Umbilical cord (tissue), 2 donors: ENCODE results near the gene MED23. TPM values are rescaled to one million over a fixed set of nuclear protein-coding genes. Genes with fewer than 3 reads are reported as not detected.
"Not testable (repeated sequence)": the region's sequence is repeated elsewhere in the genome, so short reads cannot be mapped to it uniquely, and the experiment has no call there.

ENCODE experiments used
- DNase-seq: peaks from one replicate; pipeline ENCODE4 v3.0.0-alpha.2; 2015; ENCODE audit warnings: low spot score
- total RNA-seq: library from RNA; depleted of rRNA; stranded (reverse); fragments of >200 nt; gene quantifications from one replicate; pipeline ENCODE4 v1.2.3, GENCODE V29; 2014; ENCODE audit warnings: low replicate concordance; ENCODE audit not compliant: insufficient read depth

The MED23 gene
- total RNA-seq, 1 donor from 2014 or later: 72.9 TPM

DNA sequence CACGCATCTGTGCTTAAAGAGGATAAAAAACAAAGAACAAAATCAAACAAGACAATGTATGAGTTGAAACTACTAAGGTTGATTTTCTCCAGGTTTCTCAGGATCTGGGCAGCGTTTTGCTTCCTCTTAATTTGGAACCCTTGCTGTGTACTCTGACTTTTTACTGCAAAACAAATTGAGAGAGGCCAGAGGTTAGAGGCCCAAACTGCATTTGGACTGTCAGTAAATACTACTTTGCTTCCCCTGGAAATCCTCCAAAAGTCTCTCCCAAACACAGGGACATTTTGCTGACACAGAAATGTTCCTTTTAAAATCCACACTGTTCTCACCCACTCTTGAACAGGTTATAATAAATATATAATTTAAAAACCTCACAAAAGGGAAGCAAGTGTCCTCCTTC lies 53.9 kb downstream of the MED23 start:
- no peak for DNase-seq

DNA sequence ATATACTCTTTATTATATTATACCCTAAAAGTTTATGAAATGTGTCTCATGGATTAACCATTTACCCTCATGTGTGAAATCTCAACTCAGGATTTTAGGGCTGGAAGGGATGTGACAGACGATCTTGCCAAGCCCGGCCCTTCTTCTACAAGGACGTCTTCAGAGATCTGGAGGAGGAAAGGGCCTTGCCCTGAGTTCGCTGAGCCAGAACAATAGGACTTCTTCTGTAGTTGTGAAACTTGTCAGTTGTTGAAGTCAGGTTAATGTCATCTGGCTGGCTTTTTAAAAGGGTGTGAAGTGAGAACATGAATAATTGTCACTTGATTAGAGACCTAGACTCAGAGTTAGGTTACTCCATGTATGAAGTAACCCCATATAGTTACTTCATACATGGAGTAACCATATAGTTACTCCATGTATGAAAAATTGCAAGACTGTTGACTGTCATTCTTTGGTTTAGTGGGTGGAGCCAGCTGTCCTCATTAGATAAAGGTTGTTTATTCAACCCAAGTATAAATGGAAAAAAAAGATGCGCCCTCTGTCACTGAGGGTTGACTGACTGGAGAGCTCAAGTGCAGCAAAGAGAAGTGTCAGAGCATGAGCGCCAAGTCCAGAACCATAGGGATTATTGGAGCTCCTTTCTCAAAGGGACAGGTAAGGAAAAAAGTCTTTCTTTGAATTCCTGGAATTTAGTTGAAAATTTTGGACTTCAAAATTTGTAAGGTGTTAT lies 55.2 kb downstream of the MED23 start, which contains the start of gene ARG1:
Gene ARG1 (plus strand): TSS at position 541 of the 730 bp plus-strand sequence. CDS start 57 bp downstream, at position 598.
- DNase-seq: no peak

DNA sequence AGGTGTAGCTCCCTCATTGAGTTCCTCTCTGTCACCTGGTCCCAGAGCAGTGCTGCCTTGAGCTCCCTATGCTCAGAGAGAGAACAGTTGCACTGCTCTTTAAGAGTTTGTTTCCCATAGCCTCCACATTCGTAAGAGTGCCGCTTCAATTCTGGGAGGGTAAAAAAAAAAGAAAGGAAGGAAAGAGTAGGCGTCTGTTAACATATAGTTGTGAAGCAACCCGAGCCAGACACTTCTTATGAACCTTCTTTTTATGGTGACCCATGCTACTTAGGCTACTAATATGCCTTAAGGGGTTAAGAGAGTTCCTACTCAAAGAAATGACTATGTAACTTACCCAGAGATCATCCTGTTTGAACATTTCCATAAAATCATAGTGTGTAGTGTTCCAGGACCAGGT lies 59.3 kb downstream of the MED23 start:
- DNase-seq: no peak

- no peak for DNase-seq
Observed at GRCh38 chr6:131565056-131565455, 63.0 kb downstream of the MED23 start.

DNA sequence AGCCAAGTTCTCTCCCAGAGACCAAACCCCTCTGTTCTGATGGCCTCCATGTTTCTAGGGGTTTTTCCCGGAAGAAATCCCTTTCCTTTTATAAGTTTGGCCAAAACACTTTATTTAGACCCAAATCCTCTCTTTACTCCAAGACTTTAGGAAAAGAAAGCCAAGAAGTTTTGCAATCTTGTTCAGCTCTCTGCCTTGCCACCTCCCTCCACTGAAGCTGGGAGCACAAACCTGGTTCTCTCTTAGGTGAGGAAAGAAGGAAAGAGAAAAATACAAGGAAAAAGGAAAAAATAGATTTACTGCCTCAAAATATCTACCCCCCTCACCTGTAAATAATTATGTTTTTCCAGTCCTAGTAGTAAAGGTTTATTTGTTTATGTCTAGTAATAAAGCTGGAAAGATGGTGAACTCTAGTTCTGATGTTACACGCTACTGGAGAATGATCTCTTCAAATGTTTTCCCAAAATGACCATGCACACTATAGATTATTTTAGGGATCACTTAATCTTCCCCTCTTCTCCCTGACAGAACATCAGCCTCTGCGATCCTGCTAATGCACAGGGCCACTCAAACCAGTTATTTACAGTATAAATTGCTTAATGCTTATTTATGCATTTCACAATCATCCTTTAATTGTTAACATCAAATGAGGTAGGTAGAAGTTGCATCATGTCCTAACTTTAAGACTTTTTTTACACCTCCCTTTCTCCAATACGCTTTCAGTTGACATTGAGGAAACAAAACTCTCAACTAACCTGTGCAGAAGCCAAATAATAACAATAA lies 65.9 kb downstream of the MED23 start:
- no peak for DNase-seq

DNA sequence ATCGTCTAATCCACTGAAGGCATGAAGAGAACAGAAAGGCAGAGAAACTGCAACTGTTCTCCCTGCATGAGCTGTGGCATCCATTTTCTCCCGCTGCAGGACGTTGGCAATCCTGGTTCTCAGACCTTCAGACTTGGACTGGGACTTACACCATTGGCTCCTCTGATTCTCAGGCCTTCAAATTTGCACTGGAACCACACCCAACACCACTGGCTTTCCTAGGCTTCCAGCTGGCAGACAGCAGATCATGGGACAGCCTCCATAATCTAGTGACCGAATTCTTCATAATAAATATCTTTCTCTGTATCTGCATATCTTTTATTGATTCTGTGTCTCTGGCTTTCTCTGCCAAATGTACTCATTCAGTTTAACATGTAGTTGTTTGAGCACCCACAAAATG lies 69.1 kb downstream of the MED23 start:
- DNase-seq: no peak

GRCh38 chr6:131555992-131556391 lies 72.0 kb downstream of the MED23 start:
- no peak for DNase-seq

DNA sequence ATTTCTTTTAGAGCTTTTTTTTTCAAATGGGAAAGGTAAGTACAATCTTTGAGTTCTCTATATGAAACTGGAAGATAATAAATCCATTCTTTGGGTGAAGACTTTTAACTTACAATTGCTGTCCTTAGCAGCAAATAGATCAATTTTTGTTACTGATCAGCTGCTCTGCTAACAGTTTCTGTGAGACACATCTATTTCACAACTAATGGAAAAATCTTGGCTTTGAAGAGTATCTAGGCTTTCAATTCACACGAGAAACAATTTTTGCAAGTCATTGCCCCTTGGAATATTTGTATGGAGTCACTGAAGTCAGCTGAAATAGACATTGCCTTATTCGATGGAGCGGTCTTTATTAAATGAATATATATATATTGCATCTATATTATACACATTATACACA lies 75.5 kb downstream of the MED23 start:
- DNase-seq: no peak

DNA sequence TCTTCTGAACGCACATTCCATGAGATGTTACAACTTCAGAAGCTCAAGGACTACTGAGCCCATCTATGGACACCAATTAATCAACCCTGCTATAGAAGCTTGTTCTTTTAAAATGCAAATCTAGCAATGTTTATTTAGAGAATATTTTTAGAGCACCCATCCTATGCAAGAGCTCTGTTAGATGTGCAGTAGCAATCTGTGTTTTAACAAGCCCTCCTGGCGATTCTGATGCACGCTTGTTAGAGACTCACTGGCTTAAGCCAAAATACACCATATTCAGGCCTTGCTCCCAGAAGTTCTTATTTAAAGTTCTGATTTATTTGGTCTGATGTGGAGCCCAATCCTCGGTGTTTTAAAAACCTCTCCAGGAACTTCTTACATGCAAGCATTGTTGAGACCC lies 76.1 kb downstream of the MED23 start:
- no peak for DNase-seq

DNA sequence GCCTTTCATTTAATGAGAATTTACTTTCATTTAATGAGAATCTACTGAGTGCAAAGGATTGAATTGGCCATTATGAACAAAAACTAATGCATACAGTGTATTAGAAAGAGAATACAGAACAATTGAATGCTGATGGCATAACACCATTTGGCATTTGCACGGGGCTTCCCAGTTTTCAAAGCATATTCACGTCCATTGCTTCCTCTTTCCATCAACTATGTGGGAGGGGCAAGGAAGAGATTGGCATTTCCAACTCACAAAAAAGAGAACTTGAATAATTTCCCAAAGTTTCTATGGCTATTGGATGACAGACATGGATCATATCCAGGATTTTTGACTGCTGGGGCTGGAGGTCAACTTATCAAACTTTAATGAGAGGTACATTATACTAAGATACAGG lies 78.2 kb downstream of the MED23 start:
- DNase-seq: no peak

DNA sequence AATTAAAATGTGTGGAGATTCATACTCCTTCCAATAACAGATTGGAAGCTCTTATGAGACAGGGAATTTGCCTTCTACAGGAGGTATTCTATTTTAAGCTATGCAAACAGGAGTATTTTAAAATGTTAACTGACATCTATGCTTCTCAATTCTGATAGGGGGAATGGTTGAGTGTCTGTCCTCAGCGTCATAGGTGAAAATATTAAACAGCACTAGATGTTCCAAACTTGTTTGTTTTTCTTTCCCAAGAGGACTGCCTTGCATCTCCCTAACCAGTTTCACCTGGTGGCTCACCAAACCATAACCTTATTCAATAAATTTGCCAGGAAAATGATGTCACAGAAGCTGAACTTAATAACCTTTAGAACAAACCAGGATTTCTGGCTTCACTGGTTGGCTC lies 79.6 kb downstream of the MED23 start:
- DNase-seq: no peak

- no peak for DNase-seq
Observed at GRCh38 chr6:131547488-131547887, 80.6 kb downstream of the MED23 start.

DNA sequence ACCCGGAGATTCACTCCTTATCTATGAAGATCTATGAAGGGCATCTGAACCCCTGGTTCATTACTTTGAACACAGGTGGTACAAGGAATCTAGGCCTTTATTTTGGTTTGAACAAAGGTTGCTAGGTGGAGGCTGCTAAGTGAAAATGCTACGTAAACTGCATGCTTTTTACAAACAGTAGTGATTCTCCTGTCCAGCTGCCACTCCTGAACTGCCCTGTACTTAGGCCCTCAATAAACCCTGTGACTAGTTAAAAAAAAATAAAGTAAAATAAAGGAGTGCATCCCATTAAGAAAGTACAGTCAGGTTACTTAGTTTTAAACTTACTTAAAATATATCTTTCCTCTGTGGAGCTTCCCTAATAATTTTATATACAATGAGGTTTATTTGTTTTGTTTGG lies 82.7 kb downstream of the MED23 start:
- no peak for DNase-seq

DNA sequence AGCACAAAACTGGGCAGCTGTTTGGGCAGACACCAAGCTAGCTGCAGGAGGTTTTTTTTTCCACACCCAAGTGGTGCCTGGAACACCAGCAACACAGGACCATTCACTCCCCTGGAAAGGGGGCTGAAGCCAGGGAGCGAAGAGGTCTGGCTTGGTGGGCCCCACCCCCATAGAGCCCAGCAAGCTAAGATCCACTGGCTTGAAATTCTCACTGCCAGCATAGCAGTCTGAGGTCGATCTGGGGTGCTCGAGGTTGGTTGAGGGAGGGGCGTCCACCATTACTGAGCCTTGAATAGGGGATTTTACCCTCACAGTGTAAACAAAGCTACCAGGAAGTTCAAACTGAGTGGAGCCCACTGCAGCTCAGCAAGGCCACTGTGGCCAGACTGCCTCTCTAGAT lies 89.4 kb downstream of the MED23 start:
- DNase-seq: not testable (repeated sequence)

- no peak for DNase-seq
Observed at GRCh38 chr6:131532580-131533039, 95.4 kb downstream of the MED23 start.

DNA sequence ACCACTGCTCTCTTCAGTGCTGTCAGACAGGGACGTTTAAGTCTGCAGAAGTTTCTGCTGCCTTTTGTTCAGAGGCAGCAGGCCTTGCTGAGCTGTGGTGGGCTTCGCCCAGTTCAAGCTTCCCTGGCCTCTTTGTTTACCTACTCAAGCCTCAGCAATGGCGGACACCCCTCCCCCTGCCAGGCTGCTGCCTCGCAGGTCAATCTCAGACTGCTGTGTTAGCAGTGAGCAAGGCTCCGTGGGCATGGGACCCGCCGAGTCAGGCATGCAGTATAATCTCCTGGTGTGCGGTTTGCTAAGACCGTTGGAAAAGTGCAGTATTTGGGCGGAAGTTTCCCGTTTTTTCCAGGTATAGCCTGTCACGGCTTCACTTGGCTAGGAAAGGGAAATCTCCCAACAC lies 96.4 kb downstream of the MED23 start:
- DNase-seq: not testable (repeated sequence)

DNA sequence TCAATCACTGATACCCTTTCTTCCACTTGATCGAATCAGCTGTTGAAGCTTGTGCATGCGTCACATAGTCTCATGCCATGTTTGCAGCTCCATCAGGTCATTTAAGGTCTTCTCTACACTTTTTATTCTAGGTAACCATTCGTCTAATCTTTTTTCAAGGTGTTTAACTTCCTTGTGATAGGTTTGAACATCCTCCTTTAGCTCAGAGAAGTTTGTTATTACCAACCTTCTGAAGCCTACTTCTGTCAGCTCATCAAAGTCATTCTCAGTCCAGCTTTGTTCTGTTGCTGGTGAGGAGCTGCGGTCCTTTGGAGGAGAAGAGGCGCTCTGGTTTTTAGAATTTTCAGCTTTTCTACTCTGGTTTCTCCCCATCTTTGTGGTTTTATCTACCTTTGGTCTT lies 97.1 kb downstream of the MED23 start:
- not testable (repeated sequence) for DNase-seq

GRCh38 chr6:131524695-131525336 lies 103.2 kb downstream of the MED23 start:
- no peak for DNase-seq

DNA sequence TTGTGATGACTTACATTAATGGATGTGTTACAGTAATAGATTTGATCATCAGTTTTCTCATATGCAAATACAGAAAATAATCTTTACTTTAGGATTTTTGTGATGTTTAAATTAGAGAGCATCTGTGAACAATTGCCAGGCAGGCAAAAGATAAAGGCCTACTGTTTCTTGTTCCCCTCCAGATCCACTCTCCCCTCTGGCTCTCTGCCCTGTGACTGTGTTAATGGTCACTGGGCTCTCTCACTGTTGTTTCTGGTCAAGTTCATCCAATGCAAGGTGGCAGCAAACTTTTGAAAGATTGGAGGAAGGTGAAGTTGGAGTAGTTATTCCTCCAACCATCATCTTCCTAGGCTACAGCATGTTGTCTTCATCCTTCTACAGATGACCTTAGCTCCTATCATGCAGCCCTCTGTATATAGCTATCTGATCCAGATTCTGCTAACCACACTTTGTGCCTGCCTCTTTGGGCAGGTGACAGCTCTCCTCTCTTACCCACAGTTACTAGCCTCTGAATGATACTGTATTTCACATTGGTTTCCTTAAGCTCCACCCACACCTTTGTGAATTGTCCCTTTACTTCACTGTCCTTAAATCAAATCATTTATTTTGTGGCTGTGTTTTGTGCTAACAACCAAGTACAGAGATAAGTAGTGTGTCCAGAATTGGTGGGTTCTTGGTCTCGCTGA lies 103.9 kb downstream of the MED23 start:
- no peak for DNase-seq
